Heart left ventricle (tissue), 16 donors: ENCODE measurements around the gene LYAR. TPM values are rescaled to one million over a fixed set of nuclear protein-coding genes. Genes with fewer than 3 reads are reported as not detected.
A peak's percentile ranks its signal among the peaks of the same experiment; 100 is the strongest.

Source experiments
- ATAC-seq, 4 donors: fragments of 200-7000 bp; cut with Tn5 transposase; one replicate each; pipeline ENCODE4 v1.9.1; 2020 to 2022; ENCODE audit warnings: moderate library complexity in 4 of 4, mild to moderate bottlenecking in 3 of 4, moderate number of reproducible peaks in 1 of 4
- DNase-seq, 5 donors: peaks; one replicate each; pipeline ENCODE4 v3.0.0-alpha.2; 2020
- H3K27ac ChIP-seq, 12 donors: fragments of 200-600 bp; sonication (generic) in 4 of 12; one replicate each; pipeline versions ENCODE4 v1.5.0 to v1.8.0; 2016 to 2022; ENCODE audit warnings: mild to moderate bottlenecking in 2 of 12
- H3K27me3 ChIP-seq, 9 donors: fragments of 200-600 bp; sonication (generic) in 2 of 9; one replicate each; pipeline versions ENCODE4 v1.5.1 to v1.8.0; 2016 to 2022; ENCODE audit warnings: mild to moderate bottlenecking in 3 of 9
- H3K36me3 ChIP-seq, 9 donors: fragments of 200-600 bp; sonication (generic) in 2 of 9; one replicate each; pipeline versions ENCODE4 v1.5.0 to v1.8.0; 2018 to 2022; ENCODE audit warnings: mild to moderate bottlenecking in 2 of 9
- H3K4me1 ChIP-seq, 12 donors: fragments of 200-600 bp; sonication (generic) in 4 of 12; one replicate each; pipeline versions ENCODE4 v1.5.0 to v1.8.0; 2016 to 2022; ENCODE audit warnings: mild to moderate bottlenecking in 3 of 12
- H3K4me3 ChIP-seq, 12 donors: fragments of 200-600 bp; sonication (generic) in 4 of 12; one replicate each; pipeline versions ENCODE4 v1.5.0 to v1.8.0; 2017 to 2022; ENCODE audit warnings: mild to moderate bottlenecking in 9 of 12, moderate library complexity in 4 of 12
- H3K9me3 ChIP-seq, 12 donors: fragments of 200-600 bp; sonication (generic) in 4 of 12; one replicate each; pipeline versions ENCODE4 v1.5.0 to v1.8.0; 2016 to 2022; ENCODE audit warnings: mild to moderate bottlenecking in 1 of 12
- POLR2A ChIP-seq, 2 donors: fragments of 450-650 bp; IDR thresholded peaks; one replicate each; pipeline ENCODE4 v1.6.1; 2017; ENCODE audit warnings: antibody characterized with exemption in 2 of 2, mild to moderate bottlenecking in 2 of 2, moderate library complexity in 2 of 2
- WGBS, 4 donors: extraction: QIAGEN DNeasy Blood & Tissue Kit in 2 of 4; methylation state at CpG; one replicate each; pipeline versions ENCODE4 v1.1.5 to v1.1.7; 2013 to 2018; 5-methylcytosine and 5-hydroxymethylcytosine counted together
- intact Hi-C, 10 donors: fragments of 100-400 bp; cut with DNase I; formaldehyde crosslinking; loops; one replicate each; pipeline versions ENCODE4 v1.11.1 to v1.14.2; 2022
- polyA plus RNA-seq, 2 donors: library from polyadenylated mRNA; stranded (reverse); fragments of 200-250 nt; gene quantifications; one replicate each; pipeline ENCODE4 v1.2.3, GENCODE V29; 2013
- total RNA-seq, 9 donors: library from RNA; depleted of rRNA in 2 of 9; stranded (reverse); fragments of >200 nt in 2 of 9; fragmentation: NEBNext Ultra II Directional in 3 of 9; extraction: Animal tissue kit (Norgen Biotek cat#: 25700) in 3 of 9; gene quantifications; one replicate each; pipeline versions ENCODE4 v1.1.0 to v1.2.4, GENCODE V29; 2016 to 2023
- TF ChIP-seq, protein P1 (sequence below), 12 donors: fragments of 200-600 bp; sonication (generic) in 4 of 12; IDR thresholded peaks; one replicate each; pipeline versions ENCODE4 v1.5.0 to v1.8.0; 2018 to 2022; ENCODE audit warnings: antibody characterized with exemption in 12 of 12, mild to moderate bottlenecking in 5 of 12
- donor health status: ischemic (EF 13 %, LVEDD 7.1; RV severe dilation, severe dysfunction).
- donor health status: healthy with polysubstance abuse.
- donor health status: DM: no; HTN: yes; CAD: no.
- donor health status: DM: no; HTN: no; CAD: no.
- donor health status: ischemic (EF 25% LVEDD 6.9; RV normal size, moderate dysfunction).
- donor health status: ischemic (EF 25% LVEDD 5.7; RV mildly dilated, moderate dysfunction).
- donor health status: healthy.
- donor health status: DM: yes; HTN: yes; CAD: no.
- donor health status: ischemic (EF 35%, LVEDD 5.7; RV mildly dilated, moderate dysfunction).
- donor health status: nonischemic (EF 11% LVEDD 7.7; RV severe dilation, severe dysfunction).
- donor health status: DM: yes; HTN: yes; CAD: no.
- donor health status: PGD.
- donor health status: ischemic (EF 29% LVEDD 5.4; RV normal size, mild dysfunction).
- donor health status: nonischemic (EF 23%, LVEDD 6.1; RV moderate dilation, normal function).

The LYAR gene
- total and polyA plus RNA-seq, 11 donors: 8.6 to 16.6 (median 12.5) TPM

DNA sequence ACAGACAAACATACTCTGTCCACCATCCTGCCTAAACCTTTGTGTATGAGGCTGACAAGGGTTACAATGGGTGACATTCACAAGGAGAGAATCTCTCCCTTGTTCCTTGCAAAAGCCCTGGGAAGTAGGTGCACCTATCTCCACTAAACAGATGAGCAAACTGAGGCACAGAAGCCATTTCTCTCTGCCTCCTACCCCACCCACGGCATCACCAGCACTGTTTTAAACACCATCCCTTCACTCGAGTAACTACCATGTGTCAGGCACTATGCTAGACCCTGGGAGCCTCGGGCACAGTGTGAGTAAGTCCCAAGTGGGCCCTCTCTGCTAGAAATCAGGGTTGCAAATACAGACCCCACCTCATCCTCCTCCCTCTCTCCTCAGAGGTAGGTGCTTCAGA is 899 bp downstream of the LYAR start:
- H3K27ac ChIP-seq: peak overlapping the region in 1 of 12 donors; percentile 85
- H3K4me3 ChIP-seq: peak overlapping the region; percentile 65 to 97 (median 88)
- peaks cover 0 to 32% (median 5%) of the 10 kb centered on the region in 9 donors for H3K36me3 ChIP-seq
- intact Hi-C loops: loop anchor here in 3 of 10 donors (5.0 kb wide), 2 partner anchors 37 to 42 kb away; partner anchors contain the start of gene TMEM128 (in 2 of the 3)
- 30 to 43% (median 39%) methylated on average over 3 of the region's 3 CpGs for WGBS, 4 donors
- no peak for ATAC-seq
- no peaks in the 10 kb centered on the region for H3K27me3 ChIP-seq
- TF ChIP-seq, protein P1, sequence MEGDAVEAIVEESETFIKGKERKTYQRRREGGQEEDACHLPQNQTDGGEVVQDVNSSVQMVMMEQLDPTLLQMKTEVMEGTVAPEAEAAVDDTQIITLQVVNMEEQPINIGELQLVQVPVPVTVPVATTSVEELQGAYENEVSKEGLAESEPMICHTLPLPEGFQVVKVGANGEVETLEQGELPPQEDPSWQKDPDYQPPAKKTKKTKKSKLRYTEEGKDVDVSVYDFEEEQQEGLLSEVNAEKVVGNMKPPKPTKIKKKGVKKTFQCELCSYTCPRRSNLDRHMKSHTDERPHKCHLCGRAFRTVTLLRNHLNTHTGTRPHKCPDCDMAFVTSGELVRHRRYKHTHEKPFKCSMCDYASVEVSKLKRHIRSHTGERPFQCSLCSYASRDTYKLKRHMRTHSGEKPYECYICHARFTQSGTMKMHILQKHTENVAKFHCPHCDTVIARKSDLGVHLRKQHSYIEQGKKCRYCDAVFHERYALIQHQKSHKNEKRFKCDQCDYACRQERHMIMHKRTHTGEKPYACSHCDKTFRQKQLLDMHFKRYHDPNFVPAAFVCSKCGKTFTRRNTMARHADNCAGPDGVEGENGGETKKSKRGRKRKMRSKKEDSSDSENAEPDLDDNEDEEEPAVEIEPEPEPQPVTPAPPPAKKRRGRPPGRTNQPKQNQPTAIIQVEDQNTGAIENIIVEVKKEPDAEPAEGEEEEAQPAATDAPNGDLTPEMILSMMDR (IDR thresholded peaks at IDR 0.05): no peak
- no peak for TF ChIP-seq POLR2A (IDR thresholded peaks at IDR 0.05)
- no peak for DNase-seq
- H3K4me1 ChIP-seq: peaks cover 0 to 57% (median 28%) of the 10 kb centered on the region in 12 donors
- no peaks in the 10 kb centered on the region for H3K9me3 ChIP-seq

DNA sequence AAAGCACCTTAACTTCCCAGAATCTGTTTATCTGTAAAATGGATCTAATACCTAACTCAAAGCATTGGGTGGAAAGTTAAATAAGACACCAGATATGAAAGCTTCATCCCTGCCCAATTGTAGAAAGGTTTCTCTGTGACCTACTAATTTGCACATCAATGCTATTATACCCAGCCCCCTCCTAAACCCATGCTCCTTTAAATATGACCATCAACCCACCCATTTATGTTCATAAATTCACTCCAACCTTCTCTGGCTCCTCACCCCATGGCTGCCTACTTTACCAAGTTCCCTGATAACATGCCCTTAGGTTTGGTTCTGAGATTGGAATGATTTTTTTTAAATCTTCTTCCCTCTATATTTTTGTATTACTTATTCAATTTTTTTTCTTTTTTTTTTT is 1.9 kb downstream of the LYAR start:
- no peak for TF ChIP-seq POLR2A (IDR thresholded peaks at IDR 0.05)
- TF ChIP-seq, protein P1 (IDR thresholded peaks at IDR 0.05): no peak
- peaks cover 0 to 59% (median 28%) of the 10 kb centered on the region in 12 donors for H3K4me1 ChIP-seq
- H3K9me3 ChIP-seq: no peaks in the 10 kb centered on the region
- no peaks in the 10 kb centered on the region for H3K27me3 ChIP-seq
- no peak overlapping the region for H3K27ac ChIP-seq
- no peak overlapping the region for H3K4me3 ChIP-seq
- intact Hi-C loops: loop anchor here in 3 of 10 donors (5.0 kb wide), 2 partner anchors 36 to 41 kb away; partner anchors contain the start of gene TMEM128 (in 2 of the 3)
- no peak for ATAC-seq
- H3K36me3 ChIP-seq: peaks cover 0 to 40% (median 9%) of the 10 kb centered on the region in 9 donors
- no peak for DNase-seq

DNA sequence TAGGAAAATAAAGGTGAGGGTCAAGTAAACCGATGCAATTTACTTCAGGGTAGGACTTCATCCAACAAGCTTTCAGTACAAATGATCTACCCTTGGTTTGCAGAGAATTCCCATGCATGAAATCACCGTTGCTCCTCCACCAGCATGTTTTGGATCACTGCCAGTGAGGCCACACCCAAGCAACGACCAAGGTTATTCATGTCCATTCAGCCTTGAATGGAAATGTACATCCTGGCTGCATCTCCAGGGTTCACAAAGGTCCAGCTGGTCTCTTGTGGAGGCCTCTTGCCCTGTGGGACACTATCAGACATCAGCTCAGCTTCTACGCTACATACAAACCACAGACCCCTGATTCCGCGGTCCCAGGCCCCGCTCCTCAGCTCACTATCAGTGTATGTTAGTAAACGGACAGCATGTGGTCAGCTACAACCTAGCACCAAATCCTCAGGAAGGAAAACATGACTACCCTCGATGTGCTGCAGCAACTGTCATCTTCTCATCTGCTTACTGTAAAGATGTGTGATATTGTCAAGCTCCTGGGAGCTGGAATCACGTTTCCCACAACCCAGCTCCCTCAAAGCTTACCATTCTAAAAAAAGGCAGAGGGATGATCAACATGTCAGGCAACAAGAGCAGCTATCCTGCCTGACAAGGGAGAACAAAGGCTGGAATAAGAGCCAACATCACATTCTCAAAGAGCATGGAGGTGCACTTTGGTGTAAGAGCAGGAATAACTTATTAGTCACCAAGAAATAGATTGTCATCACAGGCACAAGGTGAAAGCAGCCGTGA is 4.9 kb downstream of the LYAR start:
- H3K9me3 ChIP-seq: no peaks in the 10 kb centered on the region
- H3K4me1 ChIP-seq: peaks cover 0 to 42% (median 17%) of the 10 kb centered on the region in 12 donors
- no peaks in the 10 kb centered on the region for H3K27me3 ChIP-seq
- DNase-seq (no peak), ATAC-seq (peak; percentile 19 to 74 (median 36))
- WGBS, 4 donors: 44 to 52% (median 47%) methylated on average over 11 of the region's 11 CpGs
- intact Hi-C loops: loop anchor here in 3 of 10 donors (5.0 kb wide), 2 partner anchors 33 to 38 kb away; partner anchors contain the start of gene TMEM128 (in 2 of the 3)
- H3K36me3 ChIP-seq: peaks cover 0 to 62% (median 39%) of the 10 kb centered on the region in 9 donors
- TF ChIP-seq, protein P1 (IDR thresholded peaks at IDR 0.05): no peak
- no peak for TF ChIP-seq POLR2A (IDR thresholded peaks at IDR 0.05)
- H3K27ac ChIP-seq: peak overlapping the region in 10 of 12 donors; percentile 28 to 78 (median 54)
- no peak overlapping the region for H3K4me3 ChIP-seq

DNA sequence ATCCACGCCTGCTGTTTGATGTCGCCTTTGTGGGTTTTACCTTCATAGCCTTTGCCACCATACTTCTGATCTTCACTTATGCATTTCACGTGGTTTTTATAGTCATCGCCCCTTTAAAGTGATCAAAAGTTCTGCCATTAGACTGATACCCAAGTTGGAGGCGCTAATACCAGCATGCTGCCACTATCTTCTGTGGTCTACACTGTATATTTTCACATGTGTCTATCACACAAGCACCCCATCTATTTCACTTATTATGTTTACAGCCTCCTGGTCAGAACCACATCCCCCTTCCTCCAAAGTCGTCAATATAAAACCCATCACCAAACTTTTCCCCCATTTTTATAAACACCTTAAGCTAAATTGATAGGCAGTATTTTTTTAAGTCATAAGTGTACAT is 8.2 kb downstream of the LYAR start:
- no peaks in the 10 kb centered on the region for H3K9me3 ChIP-seq
- peaks cover 0 to 25% (median 6%) of the 10 kb centered on the region in 12 donors for H3K4me1 ChIP-seq
- DNase-seq (no peak), ATAC-seq (no peak)
- 86 to 96% (median 91%) methylated on average over 6 of the region's 6 CpGs for WGBS, 4 donors
- intact Hi-C loops: no loop called here
- no peak overlapping the region for H3K4me3 ChIP-seq
- H3K36me3 ChIP-seq: peaks cover 0 to 94% (median 69%) of the 10 kb centered on the region in 9 donors
- no peak overlapping the region for H3K27ac ChIP-seq
- H3K27me3 ChIP-seq: no peaks in the 10 kb centered on the region
- TF ChIP-seq, protein P1 (IDR thresholded peaks at IDR 0.05): no peak
